Hepatocyte (in vitro differentiated cells): Measurements from ENCODE around the gene TOMM5.

ENCODE experiments used
- EZH2 ChIP-seq: fragments of 200-600 bp; sonication (generic); IDR thresholded peaks from 2 replicates; pipeline ENCODE4 v1.6.1; 2016; ENCODE audit warnings: antibody characterized with exemption, mild to moderate bottlenecking, borderline replicate concordance
- TF ChIP-seq, protein P1 (sequence below): fragments of 200-600 bp; sonication (generic); IDR thresholded peaks from 2 replicates; pipeline ENCODE4 v1.5.1; 2016; ENCODE audit warnings: antibody characterized with exemption, mild to moderate bottlenecking; ENCODE audit not compliant: poor library complexity

DNA sequence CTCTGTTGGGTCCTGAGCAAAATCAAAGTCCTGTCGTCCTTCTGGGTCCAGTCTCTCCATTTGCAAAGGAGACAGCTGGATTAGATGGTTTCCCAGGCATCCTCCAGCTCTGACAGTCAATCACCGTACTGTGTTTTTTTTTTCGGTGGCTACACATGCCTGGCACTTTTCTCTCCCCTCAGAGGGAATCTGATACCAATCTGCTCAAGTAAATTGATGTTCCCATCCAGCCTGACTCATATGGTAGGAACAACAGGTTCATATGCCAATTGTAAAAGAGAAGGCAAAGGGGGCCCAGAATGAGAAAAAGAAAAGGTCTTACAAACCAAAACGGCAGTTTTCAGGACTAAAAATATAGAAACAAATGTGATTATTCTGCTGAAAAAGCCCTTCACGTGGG lies 17.4 kb downstream of the TOMM5 start:
- TF ChIP-seq, protein P1, sequence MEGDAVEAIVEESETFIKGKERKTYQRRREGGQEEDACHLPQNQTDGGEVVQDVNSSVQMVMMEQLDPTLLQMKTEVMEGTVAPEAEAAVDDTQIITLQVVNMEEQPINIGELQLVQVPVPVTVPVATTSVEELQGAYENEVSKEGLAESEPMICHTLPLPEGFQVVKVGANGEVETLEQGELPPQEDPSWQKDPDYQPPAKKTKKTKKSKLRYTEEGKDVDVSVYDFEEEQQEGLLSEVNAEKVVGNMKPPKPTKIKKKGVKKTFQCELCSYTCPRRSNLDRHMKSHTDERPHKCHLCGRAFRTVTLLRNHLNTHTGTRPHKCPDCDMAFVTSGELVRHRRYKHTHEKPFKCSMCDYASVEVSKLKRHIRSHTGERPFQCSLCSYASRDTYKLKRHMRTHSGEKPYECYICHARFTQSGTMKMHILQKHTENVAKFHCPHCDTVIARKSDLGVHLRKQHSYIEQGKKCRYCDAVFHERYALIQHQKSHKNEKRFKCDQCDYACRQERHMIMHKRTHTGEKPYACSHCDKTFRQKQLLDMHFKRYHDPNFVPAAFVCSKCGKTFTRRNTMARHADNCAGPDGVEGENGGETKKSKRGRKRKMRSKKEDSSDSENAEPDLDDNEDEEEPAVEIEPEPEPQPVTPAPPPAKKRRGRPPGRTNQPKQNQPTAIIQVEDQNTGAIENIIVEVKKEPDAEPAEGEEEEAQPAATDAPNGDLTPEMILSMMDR: no peak
- no peak for TF ChIP-seq EZH2
